ENCODE data around the gene MBNL1. TPM values are rescaled to one million over a fixed set of nuclear protein-coding genes. Genes with fewer than 3 reads are reported as not detected.
A peak's percentile ranks its signal among the peaks of the same experiment; 100 is the strongest.

The MBNL1 gene
- polyA plus RNA-seq, 3 donors: 190 to 204 (median 191) TPM

GRCh38 chr3:152428577-152428976, 159.8 kb downstream of the MBNL1 start:
- no peaks in the 10 kb centered on the region for H3K4me1 ChIP-seq (ENCODE audit: control insufficient read depth in 1 of 2, insufficient read depth in 2 of 2, low read length in 2 of 2)
- peaks cover 82% of the 10 kb centered on the region for H4K20me1 ChIP-seq (ENCODE audit: insufficient read depth, low read length)
- peaks cover 23 to 60% of the 10 kb centered on the region in 2 donors for H3K36me3 ChIP-seq (replicated peaks in 1 of 2; ENCODE audit: control insufficient read depth in 1 of 2, insufficient read depth in 2 of 2, low read length in 2 of 2)
- peak overlapping the region in 1 of 2 donors; percentile 11 for H3K27ac ChIP-seq (ENCODE audit: low read depth in 1 of 2, low read length in 2 of 2)
- Mint-ChIP-seq H3K4me3 (no peak overlapping the region), H3K4me1 (peaks cover 18% of the 10 kb centered on the region), H3K9me3 (peaks cover 0 to 6% (median 0%) of the 10 kb centered on the region in 7 donors), H3K27ac (peak overlapping the region in 1 of 7 donors; percentile 32), H3K27me3 (ENCODE audit: low read depth in 3 of 3) (no peaks in the 10 kb centered on the region), H3K36me3 (peaks cover 28 to 49% of the 10 kb centered on the region in 2 donors)
- H3K27me3 ChIP-seq (ENCODE audit: control insufficient read depth in 2 of 2, insufficient read depth in 2 of 2, low read length in 2 of 2): no peaks in the 10 kb centered on the region
- H3K9ac ChIP-seq (ENCODE audit: insufficient read depth, low read length, poor library complexity, severe bottlenecking): no peak overlapping the region
- intact Hi-C loops (cut with micrococcal nuclease): no loop called here
- H3K79me2 ChIP-seq (ENCODE audit: insufficient read depth, low read length): peaks cover 94% of the 10 kb centered on the region
- WGBS (ENCODE audit: insufficient coverage): 100% methylated on average over 2 of the region's 3 CpGs
- H3K4me3 ChIP-seq (replicated peaks in 1 of 3; ENCODE audit: low read depth in 2 of 3, low read length in 3 of 3): no peak overlapping the region
- DNase-seq: no peak
- no peaks in the 10 kb centered on the region for H3K9me3 ChIP-seq (replicated peaks in 1 of 2; ENCODE audit: control insufficient read depth in 1 of 2, insufficient read depth in 1 of 2, low read length in 2 of 2)
- no peak for TF ChIP-seq CTCF (IDR thresholded peaks at IDR 0.05)
- H3K4me2 ChIP-seq (replicated peaks; ENCODE audit: extremely low read depth, low read length, poor library complexity, severe bottlenecking): no peak overlapping the region
- no peak overlapping the region for H2AFZ ChIP-seq (ENCODE audit: insufficient read depth, low read depth, low read length, poor library complexity, severe bottlenecking)

GRCh38 chr3:152430223-152431002, 161.7 kb downstream of the MBNL1 start:
- no peak overlapping the region for H3K4me2 ChIP-seq (replicated peaks; ENCODE audit: extremely low read depth, low read length, poor library complexity, severe bottlenecking)
- Mint-ChIP-seq H3K36me3 (peaks cover 32 to 53% of the 10 kb centered on the region in 2 donors), H3K4me1 (peaks cover 11% of the 10 kb centered on the region), H3K4me3 (no peak overlapping the region), H3K27me3 (ENCODE audit: low read depth in 3 of 3) (no peaks in the 10 kb centered on the region), H3K27ac (peak overlapping the region in 5 of 7 donors; percentile 9 to 85 (median 49)), H3K9me3 (peaks cover 0 to 6% (median 0%) of the 10 kb centered on the region in 7 donors)
- no peaks in the 10 kb centered on the region for H3K27me3 ChIP-seq (ENCODE audit: control insufficient read depth in 2 of 2, insufficient read depth in 2 of 2, low read length in 2 of 2)
- H3K4me1 ChIP-seq (ENCODE audit: control insufficient read depth in 1 of 2, insufficient read depth in 2 of 2, low read length in 2 of 2): peaks cover 0 to under 1% of the 10 kb centered on the region in 2 donors
- DNase-seq: no peak
- intact Hi-C loops (cut with micrococcal nuclease): no loop called here
- H3K9ac ChIP-seq (ENCODE audit: insufficient read depth, low read length, poor library complexity, severe bottlenecking): no peak overlapping the region
- WGBS (ENCODE audit: insufficient coverage): no CpG with 5 or more reads among the region's 2 CpGs
- peaks cover 98% of the 10 kb centered on the region for H3K79me2 ChIP-seq (ENCODE audit: insufficient read depth, low read length)
- H3K4me3 ChIP-seq (replicated peaks in 1 of 3; ENCODE audit: low read depth in 2 of 3, low read length in 3 of 3): no peak overlapping the region
- peaks cover 97% of the 10 kb centered on the region for H4K20me1 ChIP-seq (ENCODE audit: insufficient read depth, low read length)
- H2AFZ ChIP-seq (ENCODE audit: insufficient read depth, low read depth, low read length, poor library complexity, severe bottlenecking): no peak overlapping the region
- H3K36me3 ChIP-seq (replicated peaks in 1 of 2; ENCODE audit: control insufficient read depth in 1 of 2, insufficient read depth in 2 of 2, low read length in 2 of 2): peaks cover 27 to 73% of the 10 kb centered on the region in 2 donors
- TF ChIP-seq CTCF (IDR thresholded peaks at IDR 0.05): no peak
- H3K27ac ChIP-seq (ENCODE audit: low read depth in 1 of 2, low read length in 2 of 2): peak overlapping the region in 1 of 2 donors; percentile 56
- H3K9me3 ChIP-seq (replicated peaks in 1 of 2; ENCODE audit: control insufficient read depth in 1 of 2, insufficient read depth in 1 of 2, low read length in 2 of 2): no peaks in the 10 kb centered on the region
